ENCODE measurements around the gene LRRC4C.

Gene LRRC4C

GRCh38 chr11:40421208-40421981 is 1038.1 kb downstream of the LRRC4C start:
- no peak for DNase-seq

DNA sequence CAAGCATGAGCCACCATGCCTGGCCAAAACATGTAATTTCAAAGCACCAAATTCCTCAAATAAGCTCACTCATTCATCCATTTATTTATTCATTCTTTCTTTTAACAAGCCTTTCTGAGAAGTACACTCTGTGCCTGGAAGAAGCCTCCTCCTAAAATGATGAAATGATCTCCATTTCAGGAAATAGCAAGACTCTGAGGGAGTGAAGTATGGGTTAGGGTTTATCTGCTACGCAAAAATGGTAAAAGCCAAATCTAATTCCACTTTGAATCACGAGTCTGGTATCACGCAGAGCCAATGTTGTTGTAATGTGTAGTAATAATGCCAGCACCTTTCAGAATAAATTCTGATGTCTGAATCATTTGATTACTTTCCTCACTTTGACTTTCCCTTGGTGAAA is 1041.8 kb downstream of the LRRC4C start:
- no peak for DNase-seq

- no peak for DNase-seq
Measured at GRCh38 chr11:40407355-40407754, 1052.1 kb downstream of the LRRC4C start.

- DNase-seq, result no peak
Measured at GRCh38 chr11:40405614-40406013, 1053.8 kb downstream of the LRRC4C start.

- no peak for DNase-seq
Measured at GRCh38 chr11:40403321-40403720, 1056.1 kb downstream of the LRRC4C start.

GRCh38 chr11:40401132-40401853 is 1058.2 kb downstream of the LRRC4C start:
- no peak for DNase-seq

DNA sequence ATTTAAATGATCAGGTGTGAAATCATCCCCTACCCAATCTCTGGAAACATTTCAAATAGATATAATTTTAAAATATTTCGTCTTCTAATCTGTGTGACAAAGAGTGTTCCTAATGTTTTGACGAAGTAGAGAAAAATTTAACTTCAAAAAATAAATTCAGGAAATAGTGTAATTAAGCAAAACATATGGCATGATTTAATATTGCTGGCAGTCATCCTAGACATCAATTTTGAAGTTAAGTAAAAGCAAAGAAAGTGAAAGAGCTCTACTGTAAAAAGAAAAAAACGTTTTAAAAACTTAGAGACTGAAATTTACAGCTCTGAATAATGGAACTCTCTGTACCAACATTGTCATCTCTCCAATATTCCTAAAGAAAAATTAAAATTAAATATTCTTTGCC is 1062.3 kb downstream of the LRRC4C start:
- DNase-seq, result no peak

GRCh38 chr11:40393511-40393910 is 1065.9 kb downstream of the LRRC4C start:
- DNase-seq, result no peak

GRCh38 chr11:40391679-40392078 is 1067.8 kb downstream of the LRRC4C start:
- no peak for DNase-seq

- no peak for DNase-seq
Measured at GRCh38 chr11:40388097-40388818, 1071.2 kb downstream of the LRRC4C start.

DNA sequence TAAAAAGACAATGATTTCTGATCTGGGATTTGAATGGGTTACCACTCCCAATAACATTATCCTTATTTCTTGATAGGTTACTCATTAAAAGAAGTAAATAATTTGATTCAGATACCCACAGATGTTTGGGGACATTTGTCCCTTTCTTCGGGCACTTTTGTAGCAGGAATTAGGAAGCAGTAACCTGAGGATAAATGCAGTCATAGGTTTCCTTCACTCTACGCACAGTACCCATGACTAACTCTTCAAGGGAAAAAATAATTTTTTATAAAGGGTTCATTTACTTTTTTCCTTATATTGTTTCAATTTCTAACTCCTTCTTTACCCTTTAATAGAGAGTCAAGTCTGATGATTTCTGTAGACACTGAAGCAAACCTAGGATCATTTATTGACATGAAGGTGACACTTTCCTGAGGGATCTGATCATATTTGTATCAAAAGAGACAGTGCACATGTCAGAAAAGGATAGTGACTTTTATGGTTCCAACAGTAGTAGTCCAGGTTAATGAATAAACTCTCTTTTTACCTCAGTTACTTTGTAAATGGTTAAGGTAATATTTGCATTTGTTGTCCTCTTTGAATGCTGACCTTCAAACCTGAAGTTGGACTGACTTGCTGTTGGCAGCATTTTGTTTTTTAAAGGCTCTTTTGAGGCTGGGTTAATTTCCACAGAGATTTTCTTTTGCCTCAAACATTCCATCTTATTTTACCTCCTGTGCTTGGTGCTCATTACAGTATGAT is 1072.0 kb downstream of the LRRC4C start:
- DNase-seq, result no peak

- no peak for DNase-seq
Measured at GRCh38 chr11:40384991-40385390, 1074.5 kb downstream of the LRRC4C start.

DNA sequence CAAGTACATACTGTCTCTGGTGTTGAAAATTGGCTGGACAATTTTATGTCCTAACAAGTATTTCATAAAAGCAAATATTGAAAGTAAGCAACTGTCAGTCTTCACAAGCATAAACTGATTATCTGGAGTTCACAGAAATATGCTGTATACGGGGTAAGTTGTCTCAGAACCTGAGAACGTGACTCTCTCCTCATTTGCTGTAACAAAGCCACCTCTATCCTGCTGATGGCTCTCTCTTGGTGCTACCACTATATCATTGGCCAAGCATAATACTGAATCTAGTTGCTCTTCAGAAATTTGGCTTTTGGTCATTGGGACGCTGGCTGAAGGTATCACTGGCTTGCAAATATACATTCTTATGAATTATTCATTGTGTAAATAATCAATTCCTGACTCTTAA is 1078.0 kb downstream of the LRRC4C start:
- DNase-seq, result no peak

DNA sequence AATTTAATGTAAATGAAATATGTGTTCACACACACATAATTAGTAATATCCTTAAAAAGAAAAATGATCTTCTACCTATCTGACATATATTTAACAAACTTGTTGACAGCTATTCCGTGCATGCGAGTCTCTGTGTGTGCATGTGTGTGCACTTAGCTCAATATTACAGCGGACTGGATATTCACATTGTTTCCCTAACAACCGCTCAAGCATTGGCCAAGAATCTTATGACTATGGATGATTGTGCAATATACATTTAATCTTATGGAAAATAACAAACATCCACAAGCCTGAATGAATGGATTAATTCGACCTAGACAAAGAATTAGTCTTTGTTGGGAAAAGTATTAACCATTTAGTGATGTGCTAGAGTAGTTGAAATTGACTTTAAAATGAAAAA is 1078.6 kb downstream of the LRRC4C start:
- no peak for DNase-seq

GRCh38 chr11:40376331-40376730 is 1083.1 kb downstream of the LRRC4C start:
- no peak for DNase-seq

DNA sequence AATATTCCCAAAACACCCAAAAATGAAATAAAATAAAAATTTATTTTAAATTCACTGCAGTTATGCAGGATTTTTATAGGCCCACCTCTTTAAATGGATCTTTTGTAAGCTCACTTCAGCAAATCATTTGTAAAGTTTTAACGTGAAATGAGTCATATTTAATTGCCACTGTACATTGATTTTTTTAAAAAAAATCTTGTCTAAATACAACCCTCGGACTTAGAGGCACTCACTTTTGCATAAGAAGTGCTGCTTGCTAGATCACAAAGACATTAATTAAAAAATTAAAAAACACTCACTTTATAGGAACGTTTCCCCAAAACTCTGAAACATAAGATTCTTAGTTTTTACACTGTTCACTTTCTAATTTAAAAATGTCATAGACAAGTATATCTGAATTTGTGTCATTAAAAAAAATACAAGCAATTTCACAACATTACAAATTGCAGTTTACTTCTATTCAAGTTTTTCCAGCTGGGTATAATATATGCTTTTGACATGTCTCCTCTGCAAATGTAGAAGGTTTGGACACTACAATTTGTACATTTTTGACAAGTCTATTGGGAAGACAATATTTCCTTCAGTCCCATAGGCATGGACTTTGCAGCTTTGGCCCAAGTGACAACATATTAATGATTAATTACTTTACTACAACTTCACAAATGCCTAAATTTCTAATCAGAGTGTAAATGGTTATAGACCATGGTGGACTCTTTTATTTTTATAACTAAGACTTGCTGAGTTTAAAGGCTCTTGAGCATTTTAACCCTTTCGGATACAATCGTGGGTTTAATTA is 1088.4 kb downstream of the LRRC4C start:
- no peak for DNase-seq

DNA sequence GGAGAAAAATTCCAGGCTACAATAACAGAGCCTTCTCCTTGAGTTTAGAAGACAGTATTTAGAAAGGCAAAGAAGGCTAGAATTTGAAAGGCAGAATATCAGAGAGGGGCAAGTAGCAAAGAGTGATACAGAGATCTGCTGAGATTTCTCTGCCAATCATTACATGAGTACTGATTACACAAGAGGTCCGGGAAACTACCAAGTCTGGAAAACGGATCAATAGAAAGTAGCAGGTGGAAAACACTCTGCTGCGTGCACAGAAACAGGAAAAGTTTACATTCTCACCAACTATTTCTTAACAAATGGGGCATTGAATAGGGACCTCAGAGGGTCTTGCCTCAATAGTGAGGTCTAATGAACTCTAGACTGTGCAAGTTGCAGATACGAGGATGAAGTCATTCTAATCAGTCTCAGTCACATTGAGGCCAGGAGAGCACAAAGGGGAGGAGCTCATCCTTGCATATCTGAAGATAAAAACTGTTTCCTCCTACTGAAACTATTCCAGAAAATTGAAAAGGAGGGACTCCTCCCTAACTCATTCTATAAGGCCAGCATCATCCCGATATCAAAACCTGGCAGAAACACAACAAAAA is 1099.2 kb downstream of the LRRC4C start:
- DNase-seq, result no peak

DNA sequence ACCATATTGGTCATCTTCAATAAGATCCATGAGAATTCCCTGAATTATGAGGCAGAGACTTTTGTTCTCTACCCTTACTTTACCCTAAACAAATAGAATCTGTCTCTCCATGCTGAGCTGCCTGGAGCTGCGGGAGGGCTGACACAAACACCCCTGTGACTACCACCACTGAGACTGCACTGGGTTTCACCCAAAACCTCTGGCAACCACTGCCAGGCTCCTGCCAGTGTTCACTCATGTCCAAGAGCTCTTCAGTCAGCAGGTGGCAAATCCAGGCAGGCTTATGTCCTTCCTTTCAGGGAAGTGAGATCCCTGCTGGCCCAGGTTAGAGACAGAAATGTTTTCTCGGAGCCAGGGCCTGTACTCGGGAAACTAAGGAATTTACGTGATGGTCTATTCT is 1105.3 kb downstream of the LRRC4C start:
- DNase-seq, result no peak

- DNase-seq, result no peak
Measured at GRCh38 chr11:40340911-40341310, 1118.5 kb downstream of the LRRC4C start.

DNA sequence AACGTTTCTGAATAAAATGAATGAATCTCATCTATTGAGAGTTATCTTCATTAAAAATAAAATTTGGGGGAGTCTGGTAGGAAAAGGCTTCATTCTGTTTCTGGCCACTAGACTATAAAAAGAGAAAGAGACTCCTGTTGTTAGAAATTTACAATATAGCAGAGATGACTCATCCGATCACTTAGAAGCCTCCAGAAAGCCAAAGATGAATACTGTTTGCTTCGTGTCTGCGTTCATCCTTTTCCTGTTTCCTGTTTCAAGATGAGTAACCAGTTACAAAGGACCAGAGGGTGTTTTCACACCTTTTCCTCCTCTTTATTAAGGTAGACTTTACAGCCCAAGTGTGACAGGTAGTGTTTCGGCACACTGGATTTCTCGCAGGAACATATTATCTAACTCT is 1120.7 kb downstream of the LRRC4C start:
- DNase-seq, result no peak

DNA sequence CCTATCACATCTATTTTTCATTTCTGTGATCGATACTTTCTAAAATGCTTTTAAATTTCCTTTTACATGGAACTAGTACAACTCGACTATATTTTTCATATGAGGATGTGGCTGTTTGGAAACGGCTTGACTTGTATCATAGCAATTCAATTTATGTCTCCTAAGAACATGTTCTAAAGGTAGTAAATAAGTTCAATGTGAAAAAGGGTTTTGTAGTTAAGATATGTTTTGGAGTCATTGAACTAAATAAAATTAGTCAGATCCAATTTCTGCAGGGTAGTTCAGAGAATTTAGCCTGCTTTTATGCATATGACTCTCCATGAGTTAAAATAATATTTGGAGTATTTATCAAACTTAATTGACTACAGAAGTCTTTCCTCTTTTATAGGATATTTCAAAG is 1121.4 kb downstream of the LRRC4C start:
- DNase-seq, result no peak

DNA sequence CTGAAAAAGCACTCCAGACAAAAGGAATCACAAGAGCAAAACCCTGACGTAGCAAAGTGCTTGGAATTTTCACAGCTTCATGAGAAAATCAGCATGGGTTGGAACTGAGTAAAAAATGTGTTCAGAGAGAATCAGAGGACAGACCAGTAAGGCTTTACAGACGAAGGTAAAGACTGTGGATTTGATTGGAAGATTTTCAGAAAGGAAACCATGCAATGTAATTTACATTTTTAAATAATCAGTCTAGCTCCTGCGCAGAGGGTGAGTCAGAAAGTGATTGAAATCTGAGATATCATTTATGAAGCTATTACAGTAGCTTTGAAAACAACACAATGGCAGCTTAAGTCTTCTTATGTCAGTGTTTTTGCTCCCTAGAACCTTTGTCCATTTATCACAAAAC is 1122.3 kb downstream of the LRRC4C start:
- no peak for DNase-seq

Data from NCI-H2171 (cell line).